K562 (cell line): ENCODE results near the gene EGLN1. TPM values are rescaled to one million over a fixed set of nuclear protein-coding genes. Genes with fewer than 3 reads are reported as not detected.
A peak's percentile ranks its signal among the peaks of the same experiment; 100 is the strongest.

Experiments used
- ATAC-seq: fragments of 200-7000 bp; cut with Tn5 transposase; 3 replicates; pipeline ENCODE4 v1.9.1; 2020; ENCODE audit warnings: moderate library complexity
- BruUV-seq: library from RNA; stranded (reverse); fragments of 400-500 nt; replicated peaks from 2 replicates; lab custom pipeline; 2021; lab: Mats Ljungman, UMichigan
- CTCF ChIA-PET: fragments of 300-600 bp; formaldehyde crosslinking; extraction: SDS; loops from one replicate; lab custom pipeline; 2021; ENCODE audit warnings: low intra/inter-chr PET ratio; lab: Yijun Ruan, JAX
- POLR2A ChIA-PET: fragments of 300-600, 350-650 bp; sonication (Branson Sonifier 250); formaldehyde crosslinking; extraction: SDS; loops from one replicate; lab custom pipeline; 2021; ENCODE audit warnings: antibody characterized with exemption, inconsistent platforms; lab: Yijun Ruan, JAX
- DNase-seq, 4 experiments: peaks; one replicate each; pipeline versions ENCODE4 v3.0.0 to v3.0.0-alpha.2; 2011 to 2018; ENCODE audit warnings: low spot score in 3 of 4, mixed read lengths in 3 of 4; ENCODE audit errors: extremely low read depth in 1 of 4
- FAIRE-seq: peaks from 2 replicates; lab custom pipeline; 2011; peaks lifted over from hg19 to GRCh38; lab: Jason Lieb, UNC
- H2AFZ ChIP-seq: 2 replicates; pipeline ENCODE4 v1.6.0; 2011; ENCODE audit warnings: low read depth, low read length, control low read depth, inconsistent platforms
- H3K27ac ChIP-seq: fragments of 200-600 bp; 3 replicates; pipeline ENCODE4 v1.8.0; 2011; ENCODE audit warnings: low read depth, mild to moderate bottlenecking, control low read depth, inconsistent platforms, low read length, moderate library complexity, mixed read lengths; ENCODE audit errors: extremely low read depth
- H3K27me3 ChIP-seq, 2 experiments: fragments of 300-600 bp in 1 of 2; 2 replicates in 1 of 2; 3 replicates in 1 of 2; pipeline versions ENCODE4 v1.6.0 to v1.8.0; 2011; ENCODE audit warnings: inconsistent platforms in 2 of 2, low read length in 2 of 2, mild to moderate bottlenecking in 1 of 2, mixed read lengths in 1 of 2, moderate library complexity in 1 of 2; ENCODE audit not compliant: control insufficient read depth in 2 of 2, insufficient read depth in 2 of 2
- H3K36me3 ChIP-seq: fragments of 300-600 bp; 3 replicates; pipeline ENCODE4 v1.8.0; 2011; ENCODE audit warnings: mild to moderate bottlenecking, low read length, inconsistent platforms; ENCODE audit not compliant: control insufficient read depth, insufficient read depth
- H3K4me1 ChIP-seq, 2 experiments: fragments of 200-600 bp in 1 of 2; replicated peaks in 1 of 2; 2 replicates in 1 of 2; 3 replicates in 1 of 2; pipeline versions ENCODE4 v1.5.1 to v1.8.0; 2011; ENCODE audit warnings: inconsistent platforms in 2 of 2, low read length in 2 of 2, mild to moderate bottlenecking in 1 of 2, mixed read lengths in 1 of 2, moderate library complexity in 1 of 2; ENCODE audit not compliant: control insufficient read depth in 2 of 2, insufficient read depth in 2 of 2
- H3K4me2 ChIP-seq: 2 replicates; pipeline ENCODE4 v1.6.1; 2011; ENCODE audit warnings: low read length, control low read depth, inconsistent platforms, mixed read lengths; ENCODE audit not compliant: insufficient read depth
- H3K4me3 ChIP-seq: fragments of 200-600 bp; sonication (generic), shearing (Covaris generic); 2 replicates; pipeline ENCODE4 v1.5.1; 2016; ENCODE audit warnings: control low read depth, inconsistent platforms
- H3K79me2 ChIP-seq: fragments of 200-600 bp; 3 replicates; pipeline ENCODE4 v1.8.0; 2011; ENCODE audit warnings: low read length, inconsistent platforms; ENCODE audit not compliant: control insufficient read depth, insufficient read depth
- H3K9ac ChIP-seq, 2 experiments: 2 replicates each; pipeline versions ENCODE4 v1.6.0 to v1.6.1; 2011; ENCODE audit warnings: low read depth in 2 of 2, low read length in 2 of 2, control low read depth in 1 of 2, inconsistent platforms in 1 of 2, mild to moderate bottlenecking in 1 of 2, mixed read lengths in 1 of 2; ENCODE audit not compliant: insufficient read depth in 1 of 2
- H3K9me1 ChIP-seq: one replicate; pipeline ENCODE4 v1.6.0; 2011; ENCODE audit warnings: inconsistent platforms, mild to moderate bottlenecking, low read length, moderate library complexity; ENCODE audit not compliant: control insufficient read depth, insufficient read depth
- H3K9me3 ChIP-seq: replicated peaks from 2 replicates; pipeline ENCODE4 v1.5.1; 2011; ENCODE audit warnings: low read depth, low read length, inconsistent platforms; ENCODE audit not compliant: control insufficient read depth, insufficient read depth
- H4K20me1 ChIP-seq: replicated peaks from 2 replicates; pipeline ENCODE4 v1.6.1; 2011; ENCODE audit warnings: low read length, inconsistent platforms, mixed read lengths; ENCODE audit not compliant: control insufficient read depth, insufficient read depth
- ARHGAP35 ChIP-seq: fragments of 450-650 bp; IDR thresholded peaks from 2 replicates; pipeline ENCODE4 v1.6.1; 2018; ENCODE audit not compliant: partially characterized antibody
- CEBPB ChIP-seq: fragments of 450-650 bp; IDR thresholded peaks from 2 replicates; pipeline ENCODE4 v1.6.1; 2016; ENCODE audit warnings: missing genetic modification characterization, missing compliant biosample characterization
- CEBPG ChIP-seq, 3 experiments: fragments of 200-800 bp in 1 of 3; sonication (Bioruptor generic) in 1 of 3; sonication (generic) in 1 of 3; formaldehyde crosslinking in 1 of 3; IDR thresholded peaks in 2 of 3; conservative IDR thresholded peaks in 1 of 3; 2 replicates each; pipeline versions ENCODE4 v1.6.1 to v1.8.0; 2016 to 2022; ENCODE audit warnings: missing compliant biosample characterization in 2 of 3, missing genetic modification characterization in 2 of 3, mild to moderate bottlenecking in 1 of 3, missing genetic modification reagents in 1 of 3
- CSDE1 ChIP-seq, 2 experiments: fragments of 450-650 bp; IDR thresholded peaks; 2 replicates each; pipeline ENCODE4 v1.6.1; 2016; ENCODE audit warnings: mild to moderate bottlenecking in 1 of 2
- RUNX1 ChIP-seq: sonication (generic); IDR thresholded peaks from 2 replicates; pipeline ENCODE4 v1.6.1; 2016; ENCODE audit warnings: antibody characterized with exemption, low read depth
- TCFL5 ChIP-seq: fragments of 250-450 bp; sonication (Bioruptor Pico); conservative IDR thresholded peaks from 2 replicates; pipeline ENCODE4 v1.6.1; 2021; ENCODE audit warnings: mild to moderate bottlenecking, moderate library complexity, matching md5 sums
- WGBS: fragments of 100-300 bp; shearing (Covaris generic); methylation state at CpG from one replicate; pipeline ENCODE4 v1.1.6; 2016; ENCODE audit warnings: low coverage, mixed read lengths; ENCODE audit not compliant: insufficient coverage; ENCODE audit errors: missing lambda C conversion rate; 5-methylcytosine and 5-hydroxymethylcytosine counted together
- in situ Hi-C: fragments of 300-500 bp; cut with MboI; formaldehyde crosslinking; loops from 4 replicates; pipeline ENCODE4 v1.15.0; 2018; ENCODE audit warnings: inconsistent platforms, mixed read lengths
- intact Hi-C: fragments of 100-400 bp; cut with micrococcal nuclease; formaldehyde crosslinking; loops from 2 replicates; pipeline ENCODE4 v1.14.2; 2022
- polyA plus RNA-seq, 8 experiments: library from polyadenylated mRNA; depleted of rRNA in 4 of 8; stranded (reverse) in 5 of 8; unstranded in 3 of 8; fragments of >200 nt; fragmentation: Nextera tagmentation in 2 of 8; fragmentation: Illumina TruSeq in 1 of 8; extraction: Ambion mirVana in 2 of 8; extraction: Trizol in 1 of 8; gene quantifications; 2 replicates each; pipeline versions ENCODE4 v1.2.1 to v1.2.3, GENCODE V29; 2011 to 2014; ENCODE audit warnings: inconsistent platforms in 1 of 8, missing spikeins in 1 of 8
- total RNA-seq, 7 experiments: library from RNA; depleted of rRNA in 6 of 7; stranded (reverse); fragments of >200 nt in 6 of 7; fragmentation: Illumina TruSeq in 2 of 7; extraction: Trizol in 2 of 7; gene quantifications; 2 replicates each; pipeline versions ENCODE4 v1.2.1 to v1.2.3, GENCODE V29; 2011 to 2021; ENCODE audit warnings: low replicate concordance in 1 of 7

Gene EGLN1
- total and polyA plus RNA-seq, 9 of the 15 experiments (the other 6 are each of a cell fraction or from before 2014, with no cell fraction given) = 5.2 to 54.3 (median 24.6) TPM

- 25% methylated on average over 1 of the region's 1 CpG for WGBS
- Histone ChIP-seq H3K36me3 (peaks cover 33% of the 10 kb centered on the region), H2AFZ (no peak overlapping the region), H3K9me3 (no peaks in the 10 kb centered on the region), H4K20me1 (peaks cover 32% of the 10 kb centered on the region), H3K4me3 (peak overlapping the region; percentile 62), H3K4me1 (peaks cover 26 to 30% of the 10 kb centered on the region in 2 experiments), H3K27ac (no peak overlapping the region), H3K9me1 (no peaks in the 10 kb centered on the region), H3K79me2 (peaks cover 75% of the 10 kb centered on the region), H3K9ac (peak overlapping the region in 1 of 2 experiments; percentile 76; a peak in 2 of 4 replicates), H3K27me3 (no peaks in the 10 kb centered on the region), H3K4me2 (peak overlapping the region; percentile 93)
- no peak for TF ChIP-seq CSDE1 (IDR thresholded peaks at IDR 0.05)
- DNase-seq = no peak
- ChIA-PET CTCF (interaction anchor here (0.6 kb wide), 1 partner anchor 62 kb away, joined by 5 read pairs; no protein-coding TSS in a partner anchor), POLR2A (interaction anchor here (0.5 to 3.3 kb wide), 6 partner anchors 11 to 753 kb away, joined by 3 to 13 read pairs (median 4); no protein-coding TSS in a partner anchor)
- FAIRE-seq = no peak
- intact Hi-C loops (no loop called here), in situ Hi-C loops (no loop called here)
- no peak for ATAC-seq
- no TSS peak for BruUV-seq
These were observed 2.9 kb downstream of the EGLN1 start for GRCh38 chr1:231419147-231419546.

- Histone ChIP-seq H3K4me3 (peak overlapping the region; percentile 62), H4K20me1 (peaks cover 32% of the 10 kb centered on the region), H3K36me3 (peaks cover 36% of the 10 kb centered on the region), H3K9ac (peak overlapping the region; percentile 49 to 76; a peak in 3 of 4 replicates), H3K4me1 (peaks cover 30 to 34% of the 10 kb centered on the region in 2 experiments), H3K27ac (no peak overlapping the region), H3K9me1 (no peaks in the 10 kb centered on the region), H2AFZ (no peak overlapping the region), H3K9me3 (no peaks in the 10 kb centered on the region), H3K27me3 (no peaks in the 10 kb centered on the region), H3K4me2 (peak overlapping the region; percentile 93), H3K79me2 (peaks cover 80% of the 10 kb centered on the region)
- DNase-seq (no peak), FAIRE-seq (no peak), ATAC-seq (no peak)
- in situ Hi-C loops = no loop called here
- intact Hi-C loops = loop anchor here (1.0 kb wide), 1 partner anchor 10 kb away; no protein-coding TSS in a partner anchor
- TF ChIP-seq CEBPB (peak; percentile 41; the same call in 1 of the 2 replicates), CEBPG (CRISPR knock-in tag; IDR thresholded peaks at IDR 0.05) (no peak), CEBPG (tag; conservative IDR thresholded peaks at IDR 0.05 in 1 of 2, IDR thresholded peaks at IDR 0.05 in 1 of 2) (0 out of 4 replicates have a peak, but pooled peaks of 1 of the 2 experiments have one; percentile 36), ARHGAP35 (no peak), TCFL5 (CRISPR knock-in tag) (no peak), RUNX1 (no peak)
- WGBS = 48% methylated on average over 4 of the region's 4 CpGs
- CTCF ChIA-PET = interaction anchor here (0.6 kb wide), 1 partner anchor 61 kb away, joined by 5 read pairs; no protein-coding TSS in a partner anchor
- no TSS peak for BruUV-seq
- POLR2A ChIA-PET = interaction anchor here (1.0 to 3.3 kb wide), 4 partner anchors 10 to 112 kb away, joined by 3 to 13 read pairs (median 4); no protein-coding TSS in a partner anchor
These were observed 3.4 kb downstream of the EGLN1 start for GRCh38 chr1:231418741-231419107.
